Raji (cell line): ENCODE measurements around the gene STPG2.

Source experiments
- POLR2A ChIP-seq: IDR thresholded peaks from 2 replicates; pipeline ENCODE4 v1.6.1; 2011; ENCODE audit warnings: low read depth, low read length, control low read depth; ENCODE audit not compliant: insufficient read depth

Gene STPG2

DNA sequence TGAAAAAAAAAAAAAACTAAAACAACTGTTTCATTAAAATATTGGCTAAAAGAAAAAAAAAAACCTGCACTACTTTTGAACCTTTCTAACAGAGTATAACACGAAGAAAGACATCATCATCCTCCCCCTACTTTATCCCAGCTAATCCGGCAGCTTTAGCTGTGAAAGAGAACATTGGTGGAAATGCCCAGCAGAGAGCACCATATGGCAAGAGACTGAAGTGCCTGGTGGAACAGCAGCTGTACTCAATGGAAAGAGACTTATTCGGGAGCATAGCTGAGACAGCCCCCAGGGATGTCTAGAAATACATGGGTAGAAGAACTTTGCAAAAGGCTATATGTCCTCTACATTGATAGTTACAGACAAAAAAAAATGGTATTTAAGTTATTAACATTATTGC lies 30.3 kb downstream of the STPG2 start:
- no peak for TF ChIP-seq POLR2A

- no peak for TF ChIP-seq POLR2A
These were observed 32.3 kb downstream of the STPG2 start for GRCh38 chr4:98110929-98111328.

- TF ChIP-seq POLR2A: no peak
These were observed 33.1 kb downstream of the STPG2 start for GRCh38 chr4:98110214-98110613.

DNA sequence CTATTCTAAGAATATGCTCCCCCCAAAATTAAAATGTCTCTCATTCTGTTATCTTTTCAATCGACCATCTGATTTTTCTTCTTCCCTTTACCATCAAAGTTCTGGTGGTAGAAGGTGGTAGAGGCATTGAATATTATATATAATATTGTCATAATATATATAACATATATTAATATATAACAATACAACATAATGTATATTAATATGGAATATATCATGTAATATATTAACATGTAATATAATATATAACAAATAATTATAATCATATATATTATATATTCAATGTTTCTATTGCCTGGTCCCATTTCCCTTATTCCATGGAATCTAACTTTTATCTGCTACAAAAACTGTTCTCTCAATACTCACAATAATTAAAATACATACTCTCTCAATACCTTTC lies 40.6 kb downstream of the STPG2 start:
- TF ChIP-seq POLR2A: no peak

DNA sequence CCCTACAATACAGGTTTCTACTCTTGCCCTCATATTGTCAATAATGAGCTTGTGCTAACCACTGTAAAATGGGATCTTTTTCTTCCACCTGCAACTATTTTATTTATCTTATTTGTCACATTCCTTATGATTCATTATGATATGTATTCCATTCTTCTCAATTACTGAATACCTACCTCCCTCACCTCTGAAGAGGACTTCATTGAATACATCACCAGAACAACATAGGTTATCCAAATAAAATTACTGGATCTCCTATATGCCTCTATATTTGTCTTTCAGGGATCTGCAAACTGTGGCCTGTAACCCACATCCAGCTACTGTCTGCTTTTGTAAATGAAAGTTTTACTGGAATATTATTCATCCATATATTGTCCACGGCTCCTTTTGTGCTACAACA lies 41.3 kb downstream of the STPG2 start:
- TF ChIP-seq POLR2A: no peak

- TF ChIP-seq POLR2A: no peak
These were observed 44.5 kb downstream of the STPG2 start for GRCh38 chr4:98098764-98099163.

DNA sequence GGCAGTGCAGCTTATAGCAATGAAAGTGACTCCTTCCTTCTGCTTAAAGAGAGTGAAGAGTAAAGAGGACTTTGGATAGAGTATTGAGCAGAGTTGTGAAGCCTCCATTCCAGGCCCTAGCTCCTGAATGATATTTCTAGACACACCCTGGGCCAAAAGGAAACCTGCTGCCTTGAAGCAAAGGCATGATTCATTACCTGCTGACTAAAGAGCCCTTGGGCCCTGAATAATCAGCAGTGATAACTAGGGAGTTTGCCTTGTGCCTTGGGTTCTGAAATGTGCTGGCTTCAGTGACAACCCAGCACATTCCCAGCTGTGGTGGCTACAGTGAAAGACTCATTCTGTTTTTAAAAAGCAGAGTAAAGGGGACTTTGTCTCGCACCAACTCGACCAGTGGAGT lies 49.2 kb downstream of the STPG2 start:
- TF ChIP-seq POLR2A: no peak

DNA sequence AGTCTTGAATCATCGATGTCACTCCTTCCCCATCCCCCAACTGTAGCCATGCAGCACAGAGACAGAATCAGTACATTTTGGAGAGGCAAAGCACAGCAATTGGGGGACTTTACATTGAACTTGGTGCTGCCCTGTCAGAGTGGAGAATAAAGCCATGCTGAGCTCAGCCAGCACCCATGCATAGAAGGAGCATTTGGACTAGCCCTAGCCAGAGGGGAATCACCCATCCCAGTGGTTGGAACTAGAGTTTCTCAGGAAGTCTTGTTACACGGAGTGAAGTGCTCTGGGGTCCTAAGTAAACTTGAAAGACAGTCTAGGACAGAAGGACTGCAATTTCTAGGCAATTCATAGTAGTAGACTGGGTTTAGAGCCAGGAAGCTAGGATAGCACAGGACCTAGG lies 49.6 kb downstream of the STPG2 start:
- no peak for TF ChIP-seq POLR2A

- TF ChIP-seq POLR2A: no peak
These were observed 50.3 kb downstream of the STPG2 start for GRCh38 chr4:98092833-98093439.

- no peak for TF ChIP-seq POLR2A
These were observed 61.3 kb downstream of the STPG2 start for GRCh38 chr4:98081936-98082335.

- no peak for TF ChIP-seq POLR2A
These were observed 74.8 kb downstream of the STPG2 start for GRCh38 chr4:98068495-98068894.

GRCh38 chr4:98055800-98056501 lies 87.3 kb downstream of the STPG2 start:
- no peak for TF ChIP-seq POLR2A

DNA sequence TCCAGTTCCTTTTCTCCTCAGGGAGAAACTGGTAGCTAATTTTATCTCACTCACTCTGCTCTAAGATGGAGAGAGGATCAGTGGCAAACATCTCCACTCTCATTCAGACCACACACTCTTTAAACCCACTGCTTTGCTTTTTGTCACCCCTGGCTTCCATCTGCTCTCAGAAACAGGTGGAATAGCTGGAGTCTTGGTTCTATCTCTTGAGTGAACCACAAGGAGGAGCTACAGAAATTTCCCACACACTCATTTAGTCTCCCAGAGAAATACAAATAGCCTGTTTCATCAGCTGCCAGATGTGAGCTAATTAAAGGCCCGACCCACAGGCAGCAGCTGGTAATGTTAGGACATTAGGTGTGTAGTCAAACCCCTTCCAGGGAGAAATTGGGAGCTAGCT lies 96.6 kb downstream of the STPG2 start:
- no peak for TF ChIP-seq POLR2A

DNA sequence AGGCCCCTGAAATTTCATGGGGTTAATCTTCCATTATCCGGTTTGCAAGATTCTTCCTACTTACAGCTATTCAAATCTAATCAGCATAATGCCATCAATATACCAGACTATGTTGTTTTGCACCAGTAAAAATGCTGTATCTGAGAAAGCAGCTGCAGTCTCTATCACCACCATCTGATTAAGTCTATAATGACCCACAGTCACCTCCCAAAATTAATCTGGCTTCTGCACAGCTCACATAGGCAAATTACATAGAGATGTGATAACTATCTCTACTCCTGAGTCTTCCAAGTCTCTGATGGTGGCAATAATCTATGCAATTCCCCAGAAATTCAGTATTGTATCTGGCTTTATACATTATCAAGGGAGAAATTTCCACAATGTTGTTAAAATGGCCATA lies 113.2 kb downstream of the STPG2 start:
- no peak for TF ChIP-seq POLR2A

GRCh38 chr4:98027827-98028226 lies 115.4 kb downstream of the STPG2 start:
- no peak for TF ChIP-seq POLR2A

DNA sequence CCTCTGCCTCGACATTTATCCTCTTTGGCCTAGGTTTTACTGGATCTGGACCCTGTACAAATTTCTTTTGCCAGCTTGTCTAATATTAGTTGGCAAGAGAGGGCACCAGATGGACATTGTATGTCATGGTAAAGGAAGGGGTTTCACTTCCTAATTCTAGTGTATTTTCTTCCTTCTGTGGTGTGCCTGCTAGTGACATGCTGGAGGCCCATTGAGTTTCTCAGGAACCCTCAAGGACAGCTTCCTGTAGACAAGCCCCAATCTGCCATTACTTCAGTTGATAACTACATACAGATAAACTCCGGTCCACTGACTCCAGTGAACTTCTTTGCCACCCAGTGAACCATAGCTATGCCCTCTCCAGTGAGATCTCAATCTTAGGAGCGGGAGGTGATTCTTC lies 116.9 kb downstream of the STPG2 start:
- no peak for TF ChIP-seq POLR2A
